Retina (tissue), 1 donor: ENCODE measurements around the gene UBL5.
"Not testable (repeated sequence)": the region's sequence is repeated elsewhere in the genome, so short reads cannot be mapped to it uniquely, and the experiment has no call there.

ENCODE experiments used
- DNase-seq: peaks from one replicate; pipeline ENCODE4 v3.0.0-alpha.2; 2016

The UBL5 gene

GRCh38 chr19:9818175-9818733, 9.5 kb upstream of the UBL5 start:
- no peak for DNase-seq

GRCh38 chr19:9818734-9819595, 8.8 kb upstream of the UBL5 start, which contains the start of gene FBXL12:
Gene FBXL12, minus strand, starts transcription at chr19:9819079. Its CDS starts 266 bp downstream, at chr19:9818813.
- DNase-seq = peak; percentile 100

GRCh38 chr19:9819596-9819909, 8.2 kb upstream of the UBL5 start:
- no peak for DNase-seq

GRCh38 chr19:9820034-9820433, 7.7 kb upstream of the UBL5 start:
- DNase-seq = not testable (repeated sequence)

- no peak for DNase-seq
Observed at GRCh38 chr19:9823816-9824215, 3.9 kb upstream of the UBL5 start.

GRCh38 chr19:9828551-9829063, 889 bp downstream of the UBL5 start:
- DNase-seq = no peak

- no peak for DNase-seq
Observed at GRCh38 chr19:9834307-9834725, 6.6 kb downstream of the UBL5 start.

GRCh38 chr19:9834726-9835506, 7.2 kb downstream of the UBL5 start, which contains the start of gene PIN1:
Gene PIN1, plus strand, starts transcription at chr19:9835318. Its CDS starts 27 bp downstream, at chr19:9835345.
- DNase-seq = peak; percentile 99

GRCh38 chr19:9835507-9835949, 7.8 kb downstream of the UBL5 start:
- DNase-seq = no peak

- no peak for DNase-seq
Observed at GRCh38 chr19:9836021-9836420, 8.3 kb downstream of the UBL5 start.

- DNase-seq = no peak
Observed at GRCh38 chr19:9838324-9838723, 10.6 kb downstream of the UBL5 start.

GRCh38 chr19:9839415-9839814, 11.7 kb downstream of the UBL5 start:
- no peak for DNase-seq

GRCh38 chr19:9842834-9843625, 15.3 kb downstream of the UBL5 start:
- DNase-seq = no peak

- DNase-seq = not testable (repeated sequence)
Observed at GRCh38 chr19:9843626-9844273, 16.0 kb downstream of the UBL5 start.

- DNase-seq = no peak
Observed at GRCh38 chr19:9847087-9847671, 19.5 kb downstream of the UBL5 start.

GRCh38 chr19:9848060-9848459, 20.3 kb downstream of the UBL5 start:
- DNase-seq = peak; percentile 25

- DNase-seq = peak; percentile 15
Observed at GRCh38 chr19:9848762-9849161, 21.0 kb downstream of the UBL5 start.

- no peak for DNase-seq
Observed at GRCh38 chr19:9849791-9850190, 22.1 kb downstream of the UBL5 start.

GRCh38 chr19:9850235-9850959, 22.7 kb downstream of the UBL5 start:
- peak; percentile 23 for DNase-seq

GRCh38 chr19:9854282-9854846, 26.6 kb downstream of the UBL5 start:
- no peak for DNase-seq
